Ishikawa (cell line): ENCODE results near the gene ARHGAP45.

Experiments used
- CREB1 ChIP-seq: IDR thresholded peaks from 2 replicates; pipeline ENCODE4 v1.6.1; 2012; ENCODE audit warnings: low read depth
- EGR1 ChIP-seq: IDR thresholded peaks from 2 replicates; pipeline ENCODE4 v1.6.1; 2012
- EP300 ChIP-seq: IDR thresholded peaks from 2 replicates; pipeline ENCODE4 v1.6.1; 2012; ENCODE audit warnings: borderline replicate concordance
- MAX ChIP-seq: IDR thresholded peaks from 2 replicates; pipeline ENCODE4 v1.6.1; 2012
- TAF1 ChIP-seq: IDR thresholded peaks from 2 replicates; pipeline ENCODE4 v1.6.1; 2012; ENCODE audit warnings: low read depth, mild to moderate bottlenecking

GRCh38 chr19:1057176-1057855 lies 9.7 kb upstream of the ARHGAP45 start:
- TF ChIP-seq MAX: no peak
- TF ChIP-seq EGR1: no peak
- TF ChIP-seq EP300: no peak
- no peak for TF ChIP-seq TAF1
- TF ChIP-seq CREB1: no peak
